Panc1 (cell line): ENCODE results near the gene NIPAL3. TPM values are rescaled to one million over a fixed set of nuclear protein-coding genes. Genes with fewer than 3 reads are reported as not detected.

Experiments used
- ATAC-seq: fragments of 200-7000 bp; cut with Tn5 transposase; 2 replicates; pipeline ENCODE4 v1.9.1; 2020; ENCODE audit warnings: mild to moderate bottlenecking, moderate library complexity
- BruUV-seq: library from RNA; stranded (reverse); fragments of 400-500 nt; replicated peaks from 2 replicates; lab custom pipeline; 2021; lab: Mats Ljungman, UMichigan
- CTCF ChIA-PET: fragments of 300-600 bp; sonication (Branson Sonifier 250); formaldehyde crosslinking; loops from one replicate; lab custom pipeline; 2022; ENCODE audit warnings: antibody characterized with exemption; lab: Charles Lee
- POLR2A ChIA-PET: fragments of 300-600 bp; sonication (Branson Sonifier 250); formaldehyde crosslinking; loops from one replicate; lab custom pipeline; 2022; ENCODE audit warnings: antibody characterized with exemption; lab: Charles Lee
- DNase-seq: peaks from one replicate; pipeline ENCODE4 v3.0.0-alpha.2; 2010; ENCODE audit warnings: low read depth, low spot score
- H3K27ac ChIP-seq: 2 replicates; pipeline ENCODE4 v1.5.1; 2011; ENCODE audit warnings: mild to moderate bottlenecking, low read length, inconsistent platforms
- H3K27me3 ChIP-seq: fragments of 200-500 bp; sonication (Bioruptor generic); 2 replicates; pipeline ENCODE4 v1.6.0; 2014; ENCODE audit warnings: low read length, inconsistent platforms; ENCODE audit not compliant: control insufficient read depth, insufficient read depth
- H3K36me3 ChIP-seq: fragments of 200-500 bp; sonication (Bioruptor generic); 2 replicates; pipeline ENCODE4 v1.5.1; 2014; ENCODE audit warnings: inconsistent platforms, mild to moderate bottlenecking, low read length, moderate library complexity; ENCODE audit not compliant: control insufficient read depth, insufficient read depth
- H3K4me1 ChIP-seq: 2 replicates; pipeline ENCODE4 v1.5.1; 2011; ENCODE audit warnings: inconsistent platforms, mild to moderate bottlenecking, low read length, moderate library complexity; ENCODE audit not compliant: control insufficient read depth, insufficient read depth
- H3K4me3 ChIP-seq, 2 experiments: 2 replicates each; pipeline ENCODE4 v1.5.1; 2011 to 2012; ENCODE audit warnings: low read depth in 2 of 2, low read length in 2 of 2, mild to moderate bottlenecking in 2 of 2, inconsistent platforms in 1 of 2, moderate library complexity in 1 of 2
- H3K9me3 ChIP-seq: fragments of 200-500 bp; sonication (Bioruptor generic); 2 replicates; pipeline ENCODE4 v1.5.1; 2014; ENCODE audit warnings: low read depth, mild to moderate bottlenecking, inconsistent platforms, low read length, moderate library complexity; ENCODE audit not compliant: control insufficient read depth, insufficient read depth
- POLR2AphosphoS5 ChIP-seq: IDR thresholded peaks from 2 replicates; pipeline ENCODE4 v1.6.1; 2012; ENCODE audit warnings: mild to moderate bottlenecking, low read depth, low read length, moderate library complexity
- SIN3A ChIP-seq: IDR thresholded peaks from 2 replicates; pipeline ENCODE4 v1.6.1; 2012; ENCODE audit warnings: low read depth, mild to moderate bottlenecking, low read length, moderate library complexity, borderline replicate concordance; ENCODE audit not compliant: insufficient read depth
- TCF7L2 ChIP-seq: IDR thresholded peaks from 2 replicates; pipeline ENCODE4 v1.6.1; 2011; ENCODE audit warnings: mild to moderate bottlenecking, low read depth, low read length, inconsistent platforms
- in situ Hi-C: cut with HindIII; loops from 2 replicates; pipeline ENCODE4 v1.10.0; 2016; ENCODE audit warnings: low sequenced_read_pairs, low pct_unique_long_range_greater_than_20kb
- intact Hi-C: fragments of 100-400 bp; cut with micrococcal nuclease; formaldehyde crosslinking; loops from one replicate; pipeline ENCODE4 v1.10.0; 2022; ENCODE audit not compliant: unreplicated experiment
- total RNA-seq: library from RNA; stranded (reverse); gene quantifications from one replicate; pipeline ENCODE4 v1.2.1, GENCODE V29; 2021; ENCODE audit not compliant: unreplicated experiment
- TF ChIP-seq, protein P1 (sequence below): fragments of 450-650 bp; IDR thresholded peaks from 2 replicates; pipeline ENCODE4 v1.5.1; 2017; ENCODE audit warnings: mild to moderate bottlenecking
- TF ChIP-seq, protein P2 (sequence below), 2 experiments: IDR thresholded peaks; 2 replicates each; pipeline ENCODE4 v1.6.1; 2011 to 2012; ENCODE audit warnings: low read depth in 2 of 2, control low read depth in 1 of 2, low read length in 1 of 2, mild to moderate bottlenecking in 1 of 2, moderate library complexity in 1 of 2; ENCODE audit not compliant: insufficient read depth in 1 of 2

Gene NIPAL3
- total RNA-seq, 1 experiment from 2014 or later, result 13.6 TPM

DNA sequence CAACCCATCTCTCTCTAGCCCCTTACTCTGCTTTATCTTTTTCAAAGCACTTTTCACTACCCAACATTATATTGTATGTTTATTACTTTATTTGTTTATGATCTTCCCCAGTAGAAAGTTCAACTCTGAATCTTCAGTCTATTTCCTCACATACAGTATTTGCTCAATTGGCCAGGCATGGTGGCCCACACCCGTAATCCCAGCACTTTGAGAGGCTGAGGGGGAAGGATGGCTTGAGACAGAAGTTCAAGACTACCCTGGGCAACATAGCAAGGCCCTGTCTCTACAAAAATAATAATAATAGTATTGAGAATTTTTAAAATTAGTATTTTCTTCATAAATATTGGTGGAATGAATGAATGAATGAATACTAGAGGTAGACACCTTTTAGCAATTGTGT, 3.2 kb upstream of the NIPAL3 start:
- no peaks in the 10 kb centered on the region for H3K27me3 ChIP-seq
- peak overlapping the region; percentile 57 to 78 for H3K4me3 ChIP-seq
- ChIA-PET POLR2A (interaction anchor here (0.5 kb wide), 1 partner anchor 256 kb away, joined by 8 read pairs; no protein-coding TSS in a partner anchor), CTCF (interaction anchor here (0.6 kb wide), 2 partner anchors 176 to 262 kb away, joined by 3 to 4 read pairs; no protein-coding TSS in a partner anchor)
- DNase-seq, result no peak
- H3K9me3 ChIP-seq, result no peaks in the 10 kb centered on the region
- ATAC-seq, result no peak
- peaks cover 22% of the 10 kb centered on the region; the same call in 1 of the 2 replicates for H3K4me1 ChIP-seq
- TF ChIP-seq TCF7L2 (no peak), SIN3A (no peak), POLR2AphosphoS5 (no peak)
- TF ChIP-seq, protein P1, sequence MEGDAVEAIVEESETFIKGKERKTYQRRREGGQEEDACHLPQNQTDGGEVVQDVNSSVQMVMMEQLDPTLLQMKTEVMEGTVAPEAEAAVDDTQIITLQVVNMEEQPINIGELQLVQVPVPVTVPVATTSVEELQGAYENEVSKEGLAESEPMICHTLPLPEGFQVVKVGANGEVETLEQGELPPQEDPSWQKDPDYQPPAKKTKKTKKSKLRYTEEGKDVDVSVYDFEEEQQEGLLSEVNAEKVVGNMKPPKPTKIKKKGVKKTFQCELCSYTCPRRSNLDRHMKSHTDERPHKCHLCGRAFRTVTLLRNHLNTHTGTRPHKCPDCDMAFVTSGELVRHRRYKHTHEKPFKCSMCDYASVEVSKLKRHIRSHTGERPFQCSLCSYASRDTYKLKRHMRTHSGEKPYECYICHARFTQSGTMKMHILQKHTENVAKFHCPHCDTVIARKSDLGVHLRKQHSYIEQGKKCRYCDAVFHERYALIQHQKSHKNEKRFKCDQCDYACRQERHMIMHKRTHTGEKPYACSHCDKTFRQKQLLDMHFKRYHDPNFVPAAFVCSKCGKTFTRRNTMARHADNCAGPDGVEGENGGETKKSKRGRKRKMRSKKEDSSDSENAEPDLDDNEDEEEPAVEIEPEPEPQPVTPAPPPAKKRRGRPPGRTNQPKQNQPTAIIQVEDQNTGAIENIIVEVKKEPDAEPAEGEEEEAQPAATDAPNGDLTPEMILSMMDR, result no peak
- TF ChIP-seq, protein P2, sequence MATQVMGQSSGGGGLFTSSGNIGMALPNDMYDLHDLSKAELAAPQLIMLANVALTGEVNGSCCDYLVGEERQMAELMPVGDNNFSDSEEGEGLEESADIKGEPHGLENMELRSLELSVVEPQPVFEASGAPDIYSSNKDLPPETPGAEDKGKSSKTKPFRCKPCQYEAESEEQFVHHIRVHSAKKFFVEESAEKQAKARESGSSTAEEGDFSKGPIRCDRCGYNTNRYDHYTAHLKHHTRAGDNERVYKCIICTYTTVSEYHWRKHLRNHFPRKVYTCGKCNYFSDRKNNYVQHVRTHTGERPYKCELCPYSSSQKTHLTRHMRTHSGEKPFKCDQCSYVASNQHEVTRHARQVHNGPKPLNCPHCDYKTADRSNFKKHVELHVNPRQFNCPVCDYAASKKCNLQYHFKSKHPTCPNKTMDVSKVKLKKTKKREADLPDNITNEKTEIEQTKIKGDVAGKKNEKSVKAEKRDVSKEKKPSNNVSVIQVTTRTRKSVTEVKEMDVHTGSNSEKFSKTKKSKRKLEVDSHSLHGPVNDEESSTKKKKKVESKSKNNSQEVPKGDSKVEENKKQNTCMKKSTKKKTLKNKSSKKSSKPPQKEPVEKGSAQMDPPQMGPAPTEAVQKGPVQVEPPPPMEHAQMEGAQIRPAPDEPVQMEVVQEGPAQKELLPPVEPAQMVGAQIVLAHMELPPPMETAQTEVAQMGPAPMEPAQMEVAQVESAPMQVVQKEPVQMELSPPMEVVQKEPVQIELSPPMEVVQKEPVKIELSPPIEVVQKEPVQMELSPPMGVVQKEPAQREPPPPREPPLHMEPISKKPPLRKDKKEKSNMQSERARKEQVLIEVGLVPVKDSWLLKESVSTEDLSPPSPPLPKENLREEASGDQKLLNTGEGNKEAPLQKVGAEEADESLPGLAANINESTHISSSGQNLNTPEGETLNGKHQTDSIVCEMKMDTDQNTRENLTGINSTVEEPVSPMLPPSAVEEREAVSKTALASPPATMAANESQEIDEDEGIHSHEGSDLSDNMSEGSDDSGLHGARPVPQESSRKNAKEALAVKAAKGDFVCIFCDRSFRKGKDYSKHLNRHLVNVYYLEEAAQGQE (IDR thresholded peaks at IDR 0.05; ENCODE audit: insufficient read depth in 1 of 2, low read depth in 2 of 2, low read length in 1 of 2), result no peak
- no peaks in the 10 kb centered on the region; the same call in 1 of the 2 replicates for H3K36me3 ChIP-seq
- intact Hi-C loops (loop anchor here (10.0 kb wide), 1 partner anchor 222 kb away; no protein-coding TSS in a partner anchor), in situ Hi-C loops (no loop called here)
- H3K27ac ChIP-seq, result peak overlapping the region; percentile 80; the same call in 1 of the 2 replicates
- no TSS peak for BruUV-seq

DNA sequence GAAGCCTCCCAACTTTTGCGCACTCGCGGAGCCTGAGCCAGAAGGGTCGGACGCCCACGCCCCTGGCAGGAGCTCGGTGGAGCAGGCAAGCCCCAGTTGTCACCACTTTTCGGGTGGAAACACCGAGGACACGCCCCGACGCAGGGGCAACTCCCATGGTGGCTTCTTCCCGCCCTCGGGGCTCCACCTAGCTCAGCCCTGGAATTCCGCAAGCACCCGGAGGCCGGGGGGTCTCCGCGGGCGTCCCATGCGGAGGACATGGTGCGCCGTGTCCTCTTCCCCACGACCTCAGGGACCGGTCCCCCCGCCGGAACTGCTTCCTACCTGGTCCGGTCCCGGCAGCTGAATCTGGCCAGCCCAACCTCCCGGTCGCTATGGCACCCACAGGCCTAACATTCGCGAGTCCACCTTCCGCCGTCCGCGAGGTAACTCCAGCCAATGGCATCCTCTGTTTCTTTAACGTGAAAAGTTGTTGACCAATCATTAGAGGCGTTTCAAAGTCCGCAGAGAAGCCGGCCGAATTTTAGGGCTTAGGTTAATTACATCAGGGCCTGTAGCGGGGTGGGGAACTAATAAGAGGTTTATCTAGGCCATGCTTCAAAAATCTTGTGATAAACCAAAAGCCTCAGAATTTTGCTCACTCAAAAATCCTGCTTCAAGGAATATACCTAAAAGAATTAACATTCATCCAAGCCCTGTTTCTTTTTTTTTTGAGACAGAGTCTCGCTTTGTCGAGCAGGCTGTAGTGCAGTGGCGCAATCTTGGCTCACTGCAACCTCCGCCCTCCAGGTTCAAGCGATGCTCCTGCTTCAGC, 2.0 kb upstream of the NIPAL3 start, which contains the start of gene STPG1:
Gene STPG1, minus strand, starts transcription at position 433 of the 814 bp plus-strand sequence. CDS start 12,394 bp downstream, outside the sequence.
- DNase-seq, result peak; percentile 98
- no peaks in the 10 kb centered on the region; the same call in 1 of the 2 replicates for H3K36me3 ChIP-seq
- H3K9me3 ChIP-seq, result no peaks in the 10 kb centered on the region
- in situ Hi-C loops (no loop called here), intact Hi-C loops (loop anchor here (10.0 kb wide), 1 partner anchor 221 kb away; no protein-coding TSS in a partner anchor)
- peak within 1 kb of the TSS; percentile 78 to 80 for H3K4me3 ChIP-seq
- ATAC-seq, result peak; percentile 78
- peaks cover 27% of the 10 kb centered on the region; the same call in 1 of the 2 replicates for H3K4me1 ChIP-seq
- peak within 1 kb of the TSS; percentile 80 for H3K27ac ChIP-seq
- TF ChIP-seq, protein P1, result no peak
- TF ChIP-seq POLR2AphosphoS5, result peak; percentile 60
- 0 out of 2 replicates have a peak, but pooled peaks have one; percentile 71 for TF ChIP-seq SIN3A
- TF ChIP-seq TCF7L2, result peak; percentile 36; the same call in 1 of the 2 replicates
- TF ChIP-seq, protein P2 (IDR thresholded peaks at IDR 0.05; ENCODE audit: insufficient read depth in 1 of 2, low read depth in 2 of 2, low read length in 1 of 2), result no peak
- H3K27me3 ChIP-seq, result no peaks in the 10 kb centered on the region
- ChIA-PET POLR2A (interaction anchor here (0.5 to 0.6 kb wide), 3 partner anchors 31 to 1150 kb away, joined by 3 to 4 read pairs (median 3); no protein-coding TSS in a partner anchor), CTCF (interaction anchor here (0.7 kb wide), 2 partner anchors 174 to 590 kb away, joined by 3 read pairs; no protein-coding TSS in a partner anchor)
- BruUV-seq, result no TSS peak
